ENCODE results near the gene RETREG2.
A peak's percentile ranks its signal among the peaks of the same experiment; 100 is the strongest.
"Not testable (repeated sequence)": the region's sequence is repeated elsewhere in the genome, so short reads cannot be mapped to it uniquely, and the experiment has no call there.

Gene RETREG2

DNA sequence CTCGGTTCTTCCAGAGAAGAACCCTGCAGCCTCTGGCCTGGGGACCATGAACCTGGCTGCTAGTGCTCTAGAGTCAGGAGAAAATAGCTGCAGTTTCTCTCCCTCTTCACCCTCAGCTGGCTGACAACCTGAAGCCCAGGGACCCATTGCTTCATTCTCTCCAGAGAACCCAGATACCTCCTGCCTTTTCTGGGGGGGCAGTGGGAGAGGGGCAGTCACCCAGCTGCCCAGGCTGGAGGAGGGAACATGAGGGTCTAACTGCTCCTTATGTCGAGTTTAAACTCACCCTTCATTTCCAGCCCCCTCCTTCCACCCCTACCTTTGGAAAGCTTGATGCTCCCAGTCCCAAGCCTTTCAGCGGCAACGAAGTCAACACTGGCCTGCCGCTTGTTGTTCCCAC, 20.9 kb downstream of the RETREG2 start:
- DNase-seq = no peak

- DNase-seq = no peak
Measured at GRCh38 chr2:219199470-219200211, 21.6 kb downstream of the RETREG2 start.

DNA sequence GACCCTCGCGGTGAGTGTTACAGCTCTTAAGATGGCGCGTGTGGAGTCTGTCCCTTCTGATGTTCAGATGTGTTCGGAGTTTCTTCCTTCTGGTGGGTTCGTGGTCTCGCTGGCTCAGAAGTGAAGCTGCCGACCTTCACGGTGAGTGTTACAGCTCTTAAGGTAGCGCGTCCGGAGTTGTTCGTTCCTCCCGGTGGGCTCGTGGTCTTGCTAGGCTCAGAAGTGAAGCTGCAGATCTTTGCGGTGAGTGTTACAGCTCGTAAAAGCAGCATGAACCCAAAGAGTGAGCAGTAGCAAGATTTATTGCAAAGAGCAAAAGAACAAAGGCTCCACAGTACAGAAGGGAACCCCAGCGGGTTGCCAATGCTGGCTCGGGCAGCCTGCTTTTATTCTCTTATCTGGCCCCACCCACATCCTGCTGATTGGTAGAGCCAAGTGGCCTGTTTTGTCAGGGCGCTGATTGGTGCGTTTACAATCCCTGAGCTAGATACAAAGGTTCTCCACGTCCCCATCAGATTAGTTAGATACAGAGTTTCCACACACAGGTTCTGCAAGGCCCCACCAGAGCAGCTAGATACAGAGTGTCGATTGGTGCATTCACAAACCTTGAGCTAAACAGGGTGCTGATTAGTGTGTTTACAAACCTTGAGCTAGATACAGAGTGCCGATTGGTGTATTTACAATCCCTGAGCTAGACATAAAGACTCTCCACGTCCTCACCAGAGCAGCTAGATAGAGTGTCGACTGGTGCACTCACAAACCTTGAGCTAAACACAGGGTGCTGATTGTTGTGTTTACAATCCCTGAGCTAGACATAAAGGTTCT, 22.6 kb downstream of the RETREG2 start:
- peak; percentile 21 for DNase-seq

DNA sequence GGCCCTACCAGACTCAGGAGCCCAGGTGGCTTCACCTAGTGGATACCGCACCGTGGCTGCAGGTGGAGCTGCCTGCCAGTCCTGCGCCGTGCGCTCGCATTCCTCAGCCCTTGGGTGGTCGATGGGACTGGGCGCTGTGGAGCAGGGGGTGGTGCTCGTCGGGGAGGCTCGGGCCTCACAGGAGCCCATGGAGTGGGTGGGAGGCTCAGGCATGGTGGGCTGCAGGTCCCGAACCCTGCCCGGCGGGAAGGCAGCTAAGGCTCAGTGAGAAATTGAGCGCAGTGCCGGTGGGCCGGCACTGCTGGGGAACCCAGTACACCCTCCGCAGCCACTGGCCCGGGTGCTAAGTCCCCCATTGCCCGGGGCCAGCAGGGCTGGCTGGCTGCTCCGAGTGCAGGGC, 23.3 kb downstream of the RETREG2 start:
- not testable (repeated sequence) for DNase-seq

DNA sequence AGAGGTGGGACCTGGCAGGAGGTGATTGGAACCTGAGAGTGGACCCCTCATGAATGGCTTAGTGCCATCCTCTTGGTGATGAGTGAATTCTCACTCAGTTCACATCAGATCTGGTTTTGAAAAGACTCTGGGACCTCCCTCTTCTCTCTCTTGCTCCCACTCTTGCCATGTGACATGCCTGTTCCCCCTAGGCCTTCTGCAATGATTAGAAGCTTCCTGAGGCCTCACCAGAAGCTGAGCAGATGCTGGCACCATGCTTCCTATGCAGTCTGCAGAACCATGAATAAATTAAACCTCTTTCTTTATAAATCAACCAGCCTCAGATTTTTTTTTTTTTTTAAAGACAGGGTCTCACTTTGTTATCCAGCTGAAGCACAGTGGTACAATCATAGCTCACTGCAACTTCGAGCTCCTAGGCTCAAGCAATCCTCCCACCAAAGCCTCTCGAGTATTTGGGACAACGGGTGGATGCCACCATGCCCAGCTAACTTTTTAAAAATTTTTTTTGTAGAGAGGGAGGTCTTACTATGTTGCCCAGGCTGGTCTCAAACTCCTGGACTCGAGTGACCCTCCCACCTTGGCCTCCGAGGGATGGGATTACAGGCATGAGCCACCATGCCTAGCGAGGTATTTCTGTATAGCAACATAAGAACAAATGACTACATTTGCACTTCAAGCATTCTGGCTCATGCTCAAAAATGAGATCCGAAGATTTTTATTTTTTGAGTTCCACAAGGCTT, 26.5 kb downstream of the RETREG2 start:
- no peak for DNase-seq

DNA sequence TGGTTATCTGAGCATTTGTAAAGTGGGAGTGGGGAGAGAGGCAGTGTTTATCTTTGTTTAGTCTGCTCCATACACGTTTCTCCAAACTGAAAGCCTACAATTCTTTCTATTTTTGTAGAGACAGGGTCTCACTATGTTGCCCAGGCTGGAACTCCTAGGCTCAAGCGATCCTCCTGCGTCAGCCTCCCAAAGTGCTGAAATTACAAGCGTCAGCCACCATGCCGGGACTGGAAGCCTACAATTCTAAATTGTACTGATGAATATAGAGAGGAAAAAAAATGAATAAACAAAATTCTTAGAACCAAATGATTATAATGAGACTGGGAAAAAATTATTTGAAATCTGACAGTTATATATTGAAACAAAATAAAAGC, 27.1 kb downstream of the RETREG2 start:
- DNase-seq = no peak

GRCh38 chr2:219205981-219206327, 27.9 kb downstream of the RETREG2 start:
- DNase-seq = no peak

- DNase-seq = peak; percentile 83
Measured at GRCh38 chr2:219206328-219207133, 28.5 kb downstream of the RETREG2 start, which contains the start of gene ZFAND2B. Gene ZFAND2B (plus strand): TSS chr2:219206782. CDS start chr2:219206988, 206 bp downstream.

- no peak for DNase-seq
Measured at GRCh38 chr2:219207134-219207883, 29.2 kb downstream of the RETREG2 start.

DNA sequence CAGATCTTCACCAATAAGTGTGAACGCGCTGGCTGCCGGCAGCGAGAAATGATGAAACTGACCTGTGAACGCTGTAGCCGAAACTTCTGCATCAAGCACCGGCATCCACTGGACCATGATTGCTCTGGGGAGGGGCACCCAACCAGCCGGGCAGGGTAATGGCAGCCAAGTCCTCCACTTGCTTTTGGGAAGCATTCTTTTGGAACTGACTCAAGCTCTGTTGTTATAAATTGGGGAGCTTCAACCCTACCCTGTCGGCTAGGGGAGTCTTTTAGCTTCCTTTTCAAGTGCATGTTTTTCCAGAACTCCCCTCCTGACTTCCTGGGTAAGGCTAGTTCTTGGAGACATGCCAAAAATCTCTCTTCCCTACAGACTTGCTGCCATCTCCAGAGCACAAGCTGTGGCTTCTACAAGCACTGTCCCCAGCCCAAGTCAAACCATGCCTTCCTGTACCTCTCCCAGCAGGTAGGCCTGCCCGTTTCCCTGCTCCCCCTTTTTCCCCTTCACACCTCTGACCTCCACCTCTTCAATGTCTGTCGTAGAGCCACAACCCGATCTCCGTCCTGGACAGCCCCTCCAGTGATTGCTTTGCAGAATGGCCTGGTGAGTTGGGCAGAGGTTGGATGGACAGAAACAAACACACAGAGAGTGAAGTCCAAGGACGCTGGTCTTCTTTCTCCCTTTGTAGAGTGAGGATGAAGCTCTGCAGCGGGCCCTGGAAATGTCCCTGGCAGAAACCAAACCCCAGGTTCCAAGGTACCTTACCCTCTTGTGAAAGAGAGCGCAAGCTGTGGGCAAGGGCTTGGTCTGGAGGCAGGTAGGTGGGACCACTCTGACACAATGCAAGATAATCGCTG, 30.0 kb downstream of the RETREG2 start:
- DNase-seq = no peak

- no peak for DNase-seq
Measured at GRCh38 chr2:219209236-219210195, 31.4 kb downstream of the RETREG2 start.

DNA sequence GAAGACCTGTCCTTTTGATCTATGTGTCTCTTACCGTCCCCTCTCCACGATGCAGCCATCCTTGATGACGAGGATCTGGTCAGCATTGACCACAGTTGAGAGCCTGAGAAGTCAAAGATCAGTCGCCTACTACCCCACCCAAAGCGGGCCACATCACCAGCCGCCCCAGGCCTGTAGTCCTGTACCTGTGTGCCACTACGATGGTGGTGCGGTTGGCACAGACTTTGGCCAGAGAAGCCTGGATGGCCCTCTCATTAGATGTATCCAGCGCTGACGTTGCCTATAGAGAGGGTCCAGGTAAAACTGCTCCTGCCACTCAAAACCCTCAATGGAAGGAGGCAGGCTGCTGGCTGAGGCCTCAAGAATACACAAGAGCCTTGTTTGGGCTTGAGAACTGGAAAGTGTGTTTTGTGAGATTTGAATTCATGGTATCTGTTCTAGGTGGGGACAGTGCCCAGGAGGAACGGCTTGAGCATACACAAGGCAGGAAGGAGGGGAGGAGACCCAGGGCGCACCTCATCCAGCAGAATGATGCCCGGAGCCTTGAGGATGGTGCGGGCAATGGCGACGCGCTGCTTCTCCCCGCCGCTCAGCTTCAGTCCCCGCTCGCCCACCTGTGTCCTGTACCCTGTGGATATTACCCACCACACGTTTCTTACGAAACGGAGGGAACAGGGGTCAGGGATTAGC, 32.3 kb downstream of the RETREG2 start:
- no peak for DNase-seq

GRCh38 chr2:219210886-219211362, 32.8 kb downstream of the RETREG2 start:
- DNase-seq = no peak

- no peak for DNase-seq
Measured at GRCh38 chr2:219213026-219213415, 34.9 kb downstream of the RETREG2 start.

DNA sequence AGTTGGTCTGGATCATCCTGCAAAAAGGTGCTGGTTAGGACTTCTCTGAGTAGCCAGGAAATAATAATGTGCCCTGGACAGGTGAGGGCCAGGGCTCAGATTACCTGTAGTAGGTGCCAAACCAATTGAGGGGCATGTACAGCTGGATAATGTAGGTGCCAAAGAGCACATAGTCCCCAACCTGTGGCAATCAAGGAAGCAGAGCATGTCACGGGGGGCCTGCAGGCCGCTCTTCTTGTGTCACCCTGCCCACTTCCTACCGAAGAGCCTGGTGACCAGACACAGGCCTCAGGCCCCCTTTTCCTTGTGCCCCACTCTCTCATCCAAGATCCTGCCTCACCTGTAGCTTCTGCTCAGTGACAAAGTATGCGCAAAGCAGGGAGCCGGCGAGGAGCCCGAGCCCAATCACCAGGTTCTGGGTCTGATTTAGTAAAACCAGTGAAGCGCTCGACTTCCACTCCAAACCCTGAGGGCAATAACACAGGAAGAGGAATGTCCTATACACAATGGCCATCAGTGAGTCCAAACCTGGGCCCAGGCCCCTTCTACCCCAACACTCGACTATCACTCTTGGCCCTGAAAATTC, 35.5 kb downstream of the RETREG2 start:
- no peak for DNase-seq

- DNase-seq = no peak
Measured at GRCh38 chr2:219214141-219214540, 36.1 kb downstream of the RETREG2 start.

DNA sequence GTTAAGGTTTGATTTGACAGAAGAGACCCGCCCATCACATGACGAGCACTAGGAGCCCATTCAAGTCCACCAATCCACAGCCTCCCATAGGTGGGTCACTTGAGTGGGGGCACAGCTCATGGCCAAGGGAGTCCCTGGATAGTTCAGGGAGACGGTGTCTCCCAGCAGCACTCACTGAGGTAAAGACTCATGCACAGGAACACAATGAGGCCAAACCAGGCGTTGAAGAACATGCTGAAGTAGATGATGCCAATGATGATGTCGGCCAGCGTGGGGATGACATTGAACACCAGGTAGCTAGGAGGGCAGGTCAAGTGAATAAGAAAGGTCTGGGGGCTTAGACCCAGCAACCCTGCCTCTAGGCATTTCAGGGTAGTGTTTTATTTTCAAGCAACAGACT, 36.7 kb downstream of the RETREG2 start:
- no peak for DNase-seq

- no peak for DNase-seq
Measured at GRCh38 chr2:219215871-219216534, 37.9 kb downstream of the RETREG2 start.
